ENCODE measurements around the gene PRCC. TPM values are rescaled to one million over a fixed set of nuclear protein-coding genes. Genes with fewer than 3 reads are reported as not detected.

The PRCC gene
- total RNA-seq, 6 experiments from 2014 or later, result 67.0 to 79.3 (median 71.5) TPM

- H3K9me3 Mint-ChIP-seq, result no peaks in the 10 kb centered on the region
- DNase-seq, result no peak
- no peak overlapping the region for H3K27ac Mint-ChIP-seq
- TF ChIP-seq, protein P1, sequence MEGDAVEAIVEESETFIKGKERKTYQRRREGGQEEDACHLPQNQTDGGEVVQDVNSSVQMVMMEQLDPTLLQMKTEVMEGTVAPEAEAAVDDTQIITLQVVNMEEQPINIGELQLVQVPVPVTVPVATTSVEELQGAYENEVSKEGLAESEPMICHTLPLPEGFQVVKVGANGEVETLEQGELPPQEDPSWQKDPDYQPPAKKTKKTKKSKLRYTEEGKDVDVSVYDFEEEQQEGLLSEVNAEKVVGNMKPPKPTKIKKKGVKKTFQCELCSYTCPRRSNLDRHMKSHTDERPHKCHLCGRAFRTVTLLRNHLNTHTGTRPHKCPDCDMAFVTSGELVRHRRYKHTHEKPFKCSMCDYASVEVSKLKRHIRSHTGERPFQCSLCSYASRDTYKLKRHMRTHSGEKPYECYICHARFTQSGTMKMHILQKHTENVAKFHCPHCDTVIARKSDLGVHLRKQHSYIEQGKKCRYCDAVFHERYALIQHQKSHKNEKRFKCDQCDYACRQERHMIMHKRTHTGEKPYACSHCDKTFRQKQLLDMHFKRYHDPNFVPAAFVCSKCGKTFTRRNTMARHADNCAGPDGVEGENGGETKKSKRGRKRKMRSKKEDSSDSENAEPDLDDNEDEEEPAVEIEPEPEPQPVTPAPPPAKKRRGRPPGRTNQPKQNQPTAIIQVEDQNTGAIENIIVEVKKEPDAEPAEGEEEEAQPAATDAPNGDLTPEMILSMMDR (IDR thresholded peaks at IDR 0.05), result no peak
- no peaks in the 10 kb centered on the region for H3K27me3 Mint-ChIP-seq (ENCODE audit: insufficient read depth)
- H3K36me3 Mint-ChIP-seq (ENCODE audit: low read depth), result peaks cover 23% of the 10 kb centered on the region
- peaks cover 2% of the 10 kb centered on the region for H3K4me1 Mint-ChIP-seq (ENCODE audit: low read depth)
- no peak overlapping the region for H3K4me3 Mint-ChIP-seq
Observed at GRCh38 chr1:156788136-156788535, 20.8 kb downstream of the PRCC start.

DNA sequence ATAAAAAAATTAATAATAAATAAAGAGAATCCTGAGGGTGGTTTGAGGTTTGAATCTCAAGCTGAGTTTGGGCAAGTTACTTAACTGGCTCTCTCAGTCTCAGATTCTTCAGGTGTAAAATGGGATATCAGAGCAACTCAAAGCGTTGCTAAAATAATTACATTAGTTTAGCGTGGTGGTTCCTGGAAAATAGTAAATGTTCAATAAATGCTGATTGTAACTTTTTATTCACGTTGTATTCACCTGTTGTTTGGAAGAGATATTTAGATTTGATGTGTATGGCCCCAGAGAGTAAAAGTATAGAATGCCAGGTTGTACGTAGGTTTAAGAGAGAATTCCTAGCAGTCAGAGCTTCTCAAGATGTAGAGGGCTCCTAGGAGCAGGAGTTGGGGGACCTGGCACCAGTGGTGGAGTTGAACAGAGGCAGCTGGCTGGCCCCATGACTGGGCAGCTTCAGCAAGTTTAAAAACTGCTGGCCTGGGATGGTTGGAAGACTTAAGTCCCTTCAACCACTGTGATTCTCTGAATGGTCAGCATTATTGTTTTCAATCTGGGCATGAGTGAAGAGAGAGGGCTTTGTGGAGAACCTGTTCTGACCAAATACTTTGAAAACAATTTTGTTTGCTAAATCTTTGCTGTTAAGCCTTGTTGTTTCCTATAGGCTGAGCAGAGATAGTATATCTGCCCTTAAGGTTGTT is 22.4 kb downstream of the PRCC start:
- H3K27ac Mint-ChIP-seq, result no peak overlapping the region

GRCh38 chr1:156794506-156795373 is 27.4 kb downstream of the PRCC start:
- Mint-ChIP-seq H3K9me3 (no peaks in the 10 kb centered on the region), H3K27me3 (ENCODE audit: insufficient read depth) (0 out of 2 replicates have a peak, but pooled peaks cover 3% of the 10 kb centered on the region), H3K4me3 (no peak overlapping the region), H3K27ac (peak overlapping the region; percentile 59), H3K36me3 (ENCODE audit: low read depth) (peaks cover 32% of the 10 kb centered on the region), H3K4me1 (ENCODE audit: low read depth) (peaks cover 37% of the 10 kb centered on the region)
- TF ChIP-seq, protein P1 (IDR thresholded peaks at IDR 0.05), result no peak
- peak; percentile 39 for DNase-seq

More for the DNA sequence above, 22.4 kb downstream of the PRCC start:
- peaks cover 23% of the 10 kb centered on the region for H3K36me3 Mint-ChIP-seq (ENCODE audit: low read depth)
- DNase-seq, result no peak
- TF ChIP-seq, protein P1 (IDR thresholded peaks at IDR 0.05), result no peak
- H3K9me3 Mint-ChIP-seq, result no peaks in the 10 kb centered on the region
- H3K4me3 Mint-ChIP-seq, result no peak overlapping the region
- H3K27me3 Mint-ChIP-seq (ENCODE audit: insufficient read depth), result no peaks in the 10 kb centered on the region
- H3K4me1 Mint-ChIP-seq (ENCODE audit: low read depth), result peaks cover 16% of the 10 kb centered on the region

GRCh38 chr1:156795374-156795733 is 28.0 kb downstream of the PRCC start:
- peaks cover 42% of the 10 kb centered on the region for H3K4me1 Mint-ChIP-seq (ENCODE audit: low read depth)
- no peak overlapping the region for H3K27ac Mint-ChIP-seq
- 0 out of 2 replicates have a peak, but pooled peaks cover 3% of the 10 kb centered on the region for H3K27me3 Mint-ChIP-seq (ENCODE audit: insufficient read depth)
- H3K36me3 Mint-ChIP-seq (ENCODE audit: low read depth), result peaks cover 32% of the 10 kb centered on the region
- H3K9me3 Mint-ChIP-seq, result no peaks in the 10 kb centered on the region
- no peak overlapping the region for H3K4me3 Mint-ChIP-seq
- DNase-seq, result no peak
- TF ChIP-seq, protein P1 (IDR thresholded peaks at IDR 0.05), result no peak

GRCh38 chr1:156795787-156796186 is 28.5 kb downstream of the PRCC start:
- no peak overlapping the region for H3K27ac Mint-ChIP-seq
- TF ChIP-seq, protein P1 (IDR thresholded peaks at IDR 0.05), result no peak
- H3K36me3 Mint-ChIP-seq (ENCODE audit: low read depth), result peaks cover 37% of the 10 kb centered on the region
- H3K4me1 Mint-ChIP-seq (ENCODE audit: low read depth), result peaks cover 47% of the 10 kb centered on the region
- no peak overlapping the region for H3K4me3 Mint-ChIP-seq
- H3K9me3 Mint-ChIP-seq, result no peaks in the 10 kb centered on the region
- DNase-seq, result no peak
- H3K27me3 Mint-ChIP-seq (ENCODE audit: insufficient read depth), result 0 out of 2 replicates have a peak, but pooled peaks cover 3% of the 10 kb centered on the region

Measured in HFFc6 (cell line).